Measurements from ENCODE around the gene SOD3.

- TF ChIP-seq YY1 (IDR thresholded peaks at IDR 0.05; ENCODE audit: insufficient read depth, insufficient read length) (no peak), ZNF274 (IDR thresholded peaks at IDR 0.05; ENCODE audit: low read depth, low read length) (no peak), SUZ12 (IDR thresholded peaks at IDR 0.05; ENCODE audit: extremely low read depth, insufficient read depth, insufficient read length) (no peak)
Measured at GRCh38 chr4:24775750-24776149, 19.6 kb upstream of the SOD3 start.

All from NT2/D1 (cell line).